Right lung (tissue), 5 donors: Measurements from ENCODE around the gene SMOC2. TPM values are rescaled to one million over a fixed set of nuclear protein-coding genes. Genes with fewer than 3 reads are reported as not detected.
"Not testable (repeated sequence)": the region's sequence is repeated elsewhere in the genome, so short reads cannot be mapped to it uniquely, and the experiment has no call there.

Experiments
- DNase-seq, 2 donors: peaks; one replicate each; pipeline ENCODE4 v3.0.0-alpha.2; 2013
- polyA plus RNA-seq, 5 donors: library from polyadenylated mRNA; unstranded; fragments of 120-200 nt; gene quantifications; one replicate each; pipeline versions ENCODE4 v1.2.1 to v1.2.3, GENCODE V29; 2013; ENCODE audit warnings: inconsistent platforms in 1 of 5, low replicate concordance in 1 of 5; ENCODE audit not compliant: insufficient read length in 5 of 5, insufficient read depth in 1 of 5

SMOC2 gene
- polyA plus RNA-seq, 5 donors = 9.7 to 14.5 (median 10.6) TPM

DNA sequence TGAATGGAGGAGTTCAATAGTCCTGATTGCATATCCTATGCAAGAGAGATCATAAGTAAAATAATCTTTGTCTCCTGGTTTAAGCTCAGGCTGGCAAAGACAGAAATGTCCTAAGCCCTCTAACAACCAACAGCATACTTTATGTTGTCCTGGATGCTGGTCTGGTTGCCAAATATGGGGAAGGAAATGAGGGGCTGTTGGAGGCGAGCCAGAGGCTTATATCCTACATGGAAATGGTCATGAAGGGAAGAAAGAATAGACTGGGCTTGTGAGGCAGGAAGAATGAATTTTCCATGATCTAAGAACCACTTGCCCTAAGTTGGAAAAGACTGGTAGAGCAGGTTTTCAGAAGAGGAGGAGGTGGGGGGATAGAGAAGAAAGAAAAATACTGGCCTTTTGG, 237.1 kb downstream of the SMOC2 start:
- peak; percentile 34 to 46 for DNase-seq

- no peak for DNase-seq
These were observed 237.6 kb downstream of the SMOC2 start for GRCh38 chr6:168678588-168678987.

DNA sequence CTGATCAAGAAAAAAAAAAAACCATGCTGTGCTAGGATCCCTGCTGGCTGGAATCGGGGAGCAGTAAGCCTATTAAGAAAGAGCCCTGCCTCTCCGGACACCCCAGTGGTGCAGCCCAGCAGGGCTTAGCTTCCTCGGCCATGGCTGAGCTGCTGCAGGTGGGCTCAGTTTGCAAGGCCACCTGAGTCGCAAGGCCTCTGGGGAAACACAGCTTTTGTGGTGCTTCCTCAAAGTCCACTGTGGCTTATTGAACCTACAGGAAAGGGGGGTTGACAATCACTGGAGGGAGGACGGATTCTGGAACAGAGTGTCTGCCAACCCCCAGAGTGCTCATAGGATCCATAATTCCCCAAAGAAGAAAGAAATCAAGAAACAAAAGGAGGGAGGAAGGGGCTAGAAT, 240.8 kb downstream of the SMOC2 start:
- DNase-seq = no peak

DNA sequence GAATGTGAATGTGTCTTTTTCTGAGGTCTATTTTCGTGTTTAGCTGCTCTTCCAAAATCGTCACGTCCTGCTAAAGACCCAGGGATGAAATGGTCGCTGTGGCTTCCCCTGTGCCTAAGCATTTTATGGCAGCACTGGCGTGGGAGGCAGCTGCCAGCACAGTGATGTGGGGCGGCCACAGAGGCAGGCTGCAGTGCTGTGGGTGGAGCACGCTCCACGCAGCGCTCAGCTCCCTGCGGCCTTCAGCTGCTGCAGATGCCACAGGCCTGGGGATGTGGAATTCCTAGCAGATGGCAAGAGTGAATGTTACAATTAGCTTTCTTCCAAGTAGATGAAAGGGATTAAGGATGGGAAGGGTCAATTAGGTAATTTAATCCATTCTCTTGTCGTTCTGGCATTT, 242.6 kb downstream of the SMOC2 start:
- DNase-seq = no peak

- DNase-seq = no peak
These were observed 243.5 kb downstream of the SMOC2 start for GRCh38 chr6:168684471-168684870.

- DNase-seq = no peak
These were observed 243.9 kb downstream of the SMOC2 start for GRCh38 chr6:168684906-168685305.

DNA sequence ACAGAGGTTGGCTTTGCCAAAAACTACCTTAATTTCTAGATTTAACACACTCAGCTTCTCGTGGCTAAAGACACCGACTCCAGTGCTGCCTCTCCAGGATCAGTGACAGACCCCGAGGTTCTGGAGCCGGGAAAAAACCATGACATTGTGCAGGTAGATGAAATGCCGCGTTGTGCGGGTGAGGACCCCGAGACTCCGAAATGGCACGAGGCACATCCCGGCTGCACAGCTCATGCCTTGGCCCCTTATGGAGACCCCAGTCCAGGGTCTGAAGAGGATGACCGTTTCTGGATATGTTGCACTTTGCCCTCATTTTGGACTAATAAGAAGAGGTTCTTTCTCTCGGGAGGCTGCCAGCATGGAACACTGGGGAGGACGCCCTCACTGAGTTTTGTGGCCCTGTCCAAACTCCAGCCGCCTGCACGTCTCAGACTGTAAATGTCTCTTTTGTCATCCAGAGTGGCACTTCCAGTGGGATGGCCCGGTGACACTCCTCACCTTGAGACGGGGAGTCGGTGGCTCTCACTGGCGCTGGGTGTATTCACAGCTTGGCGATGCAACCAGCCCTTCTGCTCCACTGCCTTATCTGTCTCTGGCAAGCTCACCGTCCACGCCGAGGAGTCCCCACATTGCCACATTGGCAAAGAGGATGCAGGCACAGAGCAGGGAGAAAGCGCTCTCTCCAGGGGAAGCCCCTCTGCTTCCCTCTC, 245.2 kb downstream of the SMOC2 start:
- DNase-seq = no peak

- DNase-seq = no peak
These were observed 246.1 kb downstream of the SMOC2 start for GRCh38 chr6:168686831-168687730.

- no peak for DNase-seq
These were observed 249.3 kb downstream of the SMOC2 start for GRCh38 chr6:168690271-168690670.

DNA sequence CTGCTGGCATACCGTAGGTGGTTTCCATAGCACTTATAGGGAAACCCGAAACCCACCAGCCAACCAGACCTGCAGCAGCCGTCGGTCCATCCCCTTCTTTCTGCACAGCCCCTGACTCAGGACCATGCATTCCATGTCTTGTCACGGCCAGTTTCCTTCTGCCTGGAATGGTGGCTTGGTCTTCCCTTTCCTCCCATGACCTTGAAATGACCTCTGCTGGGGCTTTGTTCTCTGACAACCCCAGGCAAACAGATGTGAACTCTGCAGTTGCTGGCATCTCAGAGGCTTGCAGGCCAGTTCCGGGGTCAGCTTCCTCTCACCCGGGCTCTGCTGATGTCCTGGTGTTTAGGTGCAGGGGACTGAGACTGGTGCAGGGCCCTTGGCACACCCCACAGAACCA, 250.8 kb downstream of the SMOC2 start:
- no peak for DNase-seq

GRCh38 chr6:168692193-168692914, 251.4 kb downstream of the SMOC2 start:
- DNase-seq = no peak

DNA sequence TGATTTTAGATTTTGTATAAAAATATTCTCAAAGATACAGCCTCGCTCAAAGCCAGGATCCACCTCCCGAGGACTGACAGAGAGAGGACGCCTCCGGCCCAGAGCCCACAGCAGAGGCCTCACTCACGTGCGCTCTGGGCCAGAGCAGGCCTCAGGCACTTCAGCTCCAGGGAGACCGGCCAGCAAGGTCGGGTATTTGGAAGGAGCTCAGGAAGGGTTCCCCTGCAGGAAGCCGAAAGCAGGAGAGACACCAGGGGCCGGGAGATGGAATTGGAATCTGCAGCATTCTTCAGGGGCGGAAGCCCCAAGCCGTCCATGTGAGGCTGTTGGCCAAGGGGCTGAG, 251.9 kb downstream of the SMOC2 start:
- DNase-seq = not testable (repeated sequence)

DNA sequence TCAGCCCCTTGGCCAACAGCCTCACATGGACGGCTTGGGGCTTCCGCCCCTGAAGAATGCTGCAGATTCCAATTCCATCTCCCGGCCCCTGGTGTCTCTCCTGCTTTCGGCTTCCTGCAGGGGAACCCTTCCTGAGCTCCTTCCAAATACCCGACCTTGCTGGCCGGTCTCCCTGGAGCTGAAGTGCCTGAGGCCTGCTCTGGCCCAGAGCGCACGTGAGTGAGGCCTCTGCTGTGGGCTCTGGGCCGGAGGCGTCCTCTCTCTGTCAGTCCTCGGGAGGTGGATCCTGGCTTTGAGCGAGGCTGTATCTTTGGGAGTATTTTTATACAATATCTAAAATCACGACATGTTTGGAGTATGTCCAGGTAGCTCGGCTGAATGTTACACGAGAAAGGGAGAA, 253.8 kb downstream of the SMOC2 start:
- DNase-seq = not testable (repeated sequence)

DNA sequence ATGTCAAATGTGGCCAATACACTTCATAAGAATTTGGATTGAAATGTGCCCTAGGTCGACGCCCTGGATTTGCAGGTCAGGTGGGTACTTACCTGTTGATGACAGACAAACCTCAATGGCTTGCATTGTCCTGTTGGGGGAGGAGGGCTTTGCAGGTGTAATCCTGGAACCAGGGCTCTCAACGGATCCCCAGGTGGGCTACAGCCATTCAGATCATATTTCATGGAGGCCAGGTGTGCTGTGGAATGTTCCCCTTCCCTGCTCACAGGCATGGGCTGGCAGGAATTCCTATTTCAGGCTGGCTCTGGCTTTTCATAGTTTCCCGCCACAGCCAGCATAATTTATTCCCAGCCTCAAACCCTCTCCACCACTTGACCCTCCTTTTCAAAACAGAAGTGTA, 254.7 kb downstream of the SMOC2 start:
- no peak for DNase-seq

- no peak for DNase-seq
These were observed 257.9 kb downstream of the SMOC2 start for GRCh38 chr6:168698923-168699322.

DNA sequence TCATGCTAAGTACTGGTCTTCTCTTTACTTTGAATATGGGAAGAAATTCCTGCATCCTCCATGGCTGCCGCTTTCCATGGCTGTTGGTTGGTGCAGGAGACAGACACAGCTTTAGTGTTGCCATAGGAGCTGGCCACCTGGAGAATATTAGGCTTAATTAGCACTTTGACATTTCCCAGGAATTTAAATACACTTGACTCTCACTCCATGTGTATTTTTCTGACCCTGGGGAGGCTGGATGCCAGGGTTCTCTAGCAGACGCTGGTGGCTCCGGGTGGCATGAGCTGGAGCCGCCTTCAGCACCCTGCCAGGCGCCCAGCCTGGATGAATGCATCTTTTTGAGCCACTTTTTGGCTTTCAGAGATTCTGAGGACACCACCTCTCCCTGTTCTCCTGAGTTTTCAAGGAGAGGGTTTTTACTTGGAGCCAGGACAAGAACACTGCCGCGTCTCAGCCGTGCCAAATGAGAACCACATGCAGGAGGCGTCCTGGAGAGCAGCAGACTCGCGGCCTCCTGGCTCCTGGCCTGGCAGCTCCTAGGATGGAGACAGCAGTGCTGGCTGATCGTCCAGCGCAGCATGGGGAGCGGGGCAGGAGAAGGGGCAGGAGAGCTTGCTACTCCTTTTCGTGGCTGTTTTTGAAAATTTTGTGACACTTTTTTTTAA, 258.8 kb downstream of the SMOC2 start:
- no peak for DNase-seq

- DNase-seq = no peak
These were observed 259.9 kb downstream of the SMOC2 start for GRCh38 chr6:168700880-168701279.

DNA sequence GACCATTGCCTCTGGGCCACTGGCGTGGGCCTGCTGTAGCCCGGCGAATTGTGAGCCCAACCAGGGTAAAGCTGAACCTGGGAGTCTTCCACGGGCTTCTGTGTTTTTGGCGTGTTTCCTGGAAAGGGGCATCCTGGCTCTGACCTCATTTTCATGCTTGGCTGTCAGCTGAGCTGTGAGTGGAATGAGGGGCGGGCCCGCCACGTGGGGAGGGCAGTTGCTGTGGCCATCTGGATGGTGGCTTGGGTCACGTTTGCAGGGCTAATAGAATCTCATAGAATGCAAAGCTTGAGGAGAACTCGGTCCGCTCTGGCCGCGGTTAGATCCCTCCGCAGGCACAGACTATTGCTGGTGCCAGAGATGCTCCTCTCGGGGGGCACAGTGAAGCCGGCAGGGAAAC, 263.0 kb downstream of the SMOC2 start:
- no peak for DNase-seq

- DNase-seq = no peak
These were observed 263.7 kb downstream of the SMOC2 start for GRCh38 chr6:168704678-168705077.

GRCh38 chr6:168705271-168705670, 264.3 kb downstream of the SMOC2 start:
- DNase-seq = not testable (repeated sequence)

DNA sequence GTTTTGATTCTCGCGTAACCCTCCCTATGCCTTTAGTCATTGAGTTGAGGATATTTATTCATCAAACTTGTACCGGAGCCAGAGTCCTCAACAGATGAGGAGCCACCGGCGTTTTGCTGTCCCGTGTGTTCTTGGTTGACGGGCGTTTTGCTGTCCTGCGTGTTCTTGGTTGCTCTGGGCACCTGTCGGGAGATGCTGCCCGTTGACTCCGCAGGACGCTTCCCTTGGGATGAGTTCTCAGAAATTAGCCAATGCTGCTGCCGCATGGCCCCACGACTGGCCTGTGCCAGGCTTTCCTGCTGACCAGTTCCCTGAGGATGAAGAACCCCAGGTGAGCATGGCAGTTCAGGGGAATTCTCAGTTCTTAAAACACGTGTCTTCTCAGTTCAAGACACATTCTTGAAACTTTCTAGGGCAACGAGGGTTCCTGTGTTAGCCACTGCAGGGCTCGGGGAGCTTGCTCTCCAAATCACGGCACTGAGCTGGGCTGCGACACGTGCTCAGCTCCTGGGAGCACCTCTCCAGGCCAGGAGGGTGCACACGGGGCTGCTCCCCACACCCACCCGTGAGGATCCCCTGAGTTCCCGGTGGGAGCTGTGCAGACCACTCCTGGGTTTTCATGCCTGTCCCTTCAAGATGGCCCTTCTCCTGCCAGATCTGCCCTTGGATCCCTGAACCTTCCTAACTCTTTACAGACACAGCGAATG, 265.6 kb downstream of the SMOC2 start:
- no peak for DNase-seq
